GM18507 (cell line): Measurements from ENCODE around the gene PPP2R2C.

Experiments
- DNase-seq: peaks from one replicate; pipeline ENCODE4 v3.0.0; 2011; ENCODE audit warnings: low read depth; ENCODE audit not compliant: insufficient read length; ENCODE audit errors: extremely low spot score
- FAIRE-seq: peaks from 2 replicates; lab custom pipeline; 2011; peaks lifted over from hg19 to GRCh38; lab: Jason Lieb, UNC

PPP2R2C gene

GRCh38 chr4:6414578-6414977 is 57.8 kb downstream of the PPP2R2C start:
- FAIRE-seq, result no peak

GRCh38 chr4:6410664-6411063 is 61.8 kb downstream of the PPP2R2C start:
- FAIRE-seq (no peak), DNase-seq (no peak)

More at GRCh38 chr4:6414578-6414977, 57.8 kb downstream of the PPP2R2C start:
- no peak for DNase-seq

- FAIRE-seq (no peak), DNase-seq (no peak)
These were observed 62.3 kb downstream of the PPP2R2C start for GRCh38 chr4:6410068-6410467.

DNA sequence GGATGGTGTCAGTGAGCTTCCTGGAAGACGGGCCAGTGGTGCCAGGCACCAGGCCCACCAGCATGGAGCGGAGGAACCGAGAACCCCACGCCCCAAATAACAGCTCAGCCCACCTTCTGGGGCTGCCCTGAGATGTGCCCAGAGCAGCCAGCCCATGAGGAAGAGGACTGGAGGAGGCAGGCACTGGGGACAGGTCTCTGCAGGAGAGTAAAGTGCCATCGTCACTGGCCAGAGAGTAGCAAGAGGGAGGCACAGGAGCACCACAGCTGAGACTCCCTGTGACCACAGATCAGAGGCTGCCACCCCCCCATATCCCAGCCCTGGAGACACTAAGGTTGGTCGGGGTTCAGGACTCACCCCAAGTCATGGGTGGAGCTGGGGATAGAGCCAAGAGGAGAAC is 63.0 kb downstream of the PPP2R2C start:
- DNase-seq, result no peak
- no peak for FAIRE-seq

DNA sequence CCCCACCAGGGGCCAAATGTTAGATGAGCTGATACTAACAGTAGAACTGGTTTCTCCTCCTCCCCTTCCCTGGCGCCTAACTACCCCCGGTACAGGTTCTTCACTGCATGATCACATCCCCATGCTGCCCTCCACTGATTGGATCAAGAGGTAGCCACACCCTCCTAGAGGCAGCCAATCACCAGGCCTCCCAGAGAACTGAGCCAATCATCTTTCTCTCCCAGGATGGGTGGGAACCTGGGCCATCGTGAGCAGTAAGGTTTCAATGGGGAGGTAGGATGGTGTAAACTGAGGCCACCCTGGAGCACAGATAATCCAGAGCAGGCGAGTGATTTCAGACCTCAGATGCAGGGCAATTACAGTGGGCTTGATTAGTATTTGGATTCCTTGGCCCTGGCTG is 64.2 kb downstream of the PPP2R2C start:
- FAIRE-seq, result no peak
- no peak for DNase-seq

DNA sequence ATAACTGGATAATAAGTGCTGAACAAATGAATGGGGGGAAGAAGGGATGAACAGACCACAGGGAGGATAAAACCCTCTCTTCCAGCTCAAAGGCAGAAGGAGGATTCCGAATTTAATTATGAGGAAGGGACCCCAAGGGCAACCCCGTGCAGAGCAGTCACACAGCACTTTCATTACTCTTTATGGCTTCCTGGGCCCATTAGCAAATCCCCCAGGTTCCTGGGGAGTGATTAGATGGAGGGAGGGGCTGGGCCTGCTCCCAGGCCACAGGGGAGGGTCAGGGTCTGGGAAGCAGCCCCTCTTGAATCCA is 67.1 kb downstream of the PPP2R2C start:
- FAIRE-seq (no peak), DNase-seq (no peak)

GRCh38 chr4:6404611-6405396 is 67.6 kb downstream of the PPP2R2C start:
- no peak for DNase-seq
- no peak for FAIRE-seq

GRCh38 chr4:6403400-6403685 is 69.1 kb downstream of the PPP2R2C start:
- DNase-seq (no peak), FAIRE-seq (no peak)

DNA sequence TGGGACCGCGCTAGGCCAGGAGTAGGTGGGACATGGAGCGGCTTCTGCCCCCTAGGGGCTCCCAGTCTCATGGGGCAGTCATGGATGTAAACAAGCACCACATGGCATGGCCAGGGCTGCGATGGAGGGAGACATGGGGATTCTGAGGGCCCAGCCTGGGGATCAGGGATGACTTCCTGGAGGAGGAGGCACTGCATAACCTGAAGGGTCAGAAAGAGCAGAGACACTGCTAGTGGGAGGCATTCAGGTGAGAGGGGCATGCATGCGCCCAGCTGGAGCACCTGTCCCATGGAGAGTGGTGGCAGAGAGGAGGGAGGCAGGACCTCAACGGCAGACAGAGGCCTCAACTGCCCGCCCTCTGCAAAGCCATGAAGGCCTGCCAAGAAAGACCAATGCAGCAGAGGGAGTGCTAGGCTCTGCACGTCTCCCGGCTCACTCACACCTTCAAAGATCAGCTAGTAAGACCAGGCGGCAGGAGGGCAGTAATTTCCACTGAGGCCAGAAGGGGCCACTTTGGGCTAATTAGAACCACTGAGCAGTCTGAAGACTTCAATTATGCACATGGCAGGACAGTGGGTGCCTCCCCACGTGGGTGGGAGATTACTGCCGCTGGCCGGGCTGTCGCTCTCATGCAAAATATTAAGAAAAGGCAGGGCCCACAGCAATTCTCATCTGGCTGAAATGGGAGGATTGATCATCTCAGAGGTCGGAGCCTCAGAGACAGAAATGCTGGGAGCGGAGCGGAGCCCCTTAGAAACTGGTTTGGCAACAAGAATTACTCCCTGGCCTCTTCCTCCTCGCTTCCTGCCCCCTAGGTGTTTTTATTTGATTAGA is 69.6 kb downstream of the PPP2R2C start:
- FAIRE-seq, result no peak
- DNase-seq, result no peak

- DNase-seq (no peak), FAIRE-seq (no peak)
These were observed 70.6 kb downstream of the PPP2R2C start for GRCh38 chr4:6401797-6402196.

DNA sequence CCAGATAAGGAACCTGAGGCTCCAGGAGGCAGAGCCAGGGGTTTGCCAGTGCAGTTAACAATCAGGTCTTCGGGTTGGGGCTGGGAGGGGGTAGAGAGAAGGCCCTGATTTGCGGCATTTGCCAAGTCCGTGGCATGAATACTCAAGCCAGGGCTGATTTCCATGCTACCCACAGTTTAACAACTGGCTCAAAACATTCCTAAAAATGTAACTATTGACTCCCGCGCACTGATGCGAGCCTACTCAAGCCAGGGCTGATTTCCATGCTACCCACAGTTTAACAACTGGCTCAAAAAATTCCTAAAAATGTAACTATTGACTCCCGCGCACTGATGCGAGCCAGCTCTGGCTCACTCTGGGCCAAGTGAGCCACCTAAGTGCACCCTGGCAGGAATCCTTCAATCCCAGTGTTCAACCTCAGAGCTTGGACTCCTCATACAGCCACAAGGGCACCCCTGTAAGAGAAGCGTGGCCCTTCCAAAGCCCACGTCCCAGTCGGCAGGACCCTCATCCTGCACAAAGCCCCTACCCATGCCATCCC is 75.6 kb downstream of the PPP2R2C start:
- FAIRE-seq (no peak), DNase-seq (no peak)

DNA sequence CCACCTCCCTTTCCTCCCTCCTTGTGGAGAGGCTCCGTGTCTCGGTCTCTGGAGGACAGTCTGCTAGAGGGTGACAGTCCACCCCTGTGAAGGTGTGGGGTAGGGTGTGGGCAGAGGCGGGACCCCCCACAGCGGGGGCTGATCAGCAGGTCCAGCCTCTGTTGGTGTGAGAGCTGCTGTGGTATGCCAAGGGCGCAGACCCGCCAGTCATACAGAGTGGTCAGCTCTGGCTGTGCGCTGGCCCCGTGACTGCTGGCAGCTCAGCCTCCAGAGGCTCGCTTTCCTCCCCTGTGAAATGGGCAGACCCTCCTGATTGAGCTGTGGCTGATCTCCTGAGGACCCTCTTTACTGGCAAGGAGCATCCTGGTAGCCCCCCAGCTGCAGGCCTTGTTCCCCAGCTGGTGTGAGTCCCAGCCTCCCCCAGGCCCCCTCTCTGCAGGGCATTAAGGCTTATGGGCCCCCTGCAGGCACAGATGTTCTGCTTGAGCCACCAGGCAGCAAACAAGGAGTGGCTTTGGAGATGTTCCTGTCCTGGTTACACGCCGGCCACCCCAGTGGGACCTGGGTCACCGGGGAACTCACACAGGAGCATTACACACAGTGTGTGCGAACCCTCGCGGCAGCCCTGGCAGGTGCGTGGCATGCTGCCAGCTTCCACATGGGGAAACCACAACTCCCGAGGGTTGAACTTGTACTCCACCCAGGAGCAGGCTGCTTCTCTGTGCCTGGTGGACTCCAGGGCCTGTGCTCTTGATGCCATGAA is 76.8 kb downstream of the PPP2R2C start:
- FAIRE-seq (no peak), DNase-seq (no peak)

GRCh38 chr4:6394671-6395081 is 77.7 kb downstream of the PPP2R2C start:
- DNase-seq (no peak), FAIRE-seq (no peak)

DNA sequence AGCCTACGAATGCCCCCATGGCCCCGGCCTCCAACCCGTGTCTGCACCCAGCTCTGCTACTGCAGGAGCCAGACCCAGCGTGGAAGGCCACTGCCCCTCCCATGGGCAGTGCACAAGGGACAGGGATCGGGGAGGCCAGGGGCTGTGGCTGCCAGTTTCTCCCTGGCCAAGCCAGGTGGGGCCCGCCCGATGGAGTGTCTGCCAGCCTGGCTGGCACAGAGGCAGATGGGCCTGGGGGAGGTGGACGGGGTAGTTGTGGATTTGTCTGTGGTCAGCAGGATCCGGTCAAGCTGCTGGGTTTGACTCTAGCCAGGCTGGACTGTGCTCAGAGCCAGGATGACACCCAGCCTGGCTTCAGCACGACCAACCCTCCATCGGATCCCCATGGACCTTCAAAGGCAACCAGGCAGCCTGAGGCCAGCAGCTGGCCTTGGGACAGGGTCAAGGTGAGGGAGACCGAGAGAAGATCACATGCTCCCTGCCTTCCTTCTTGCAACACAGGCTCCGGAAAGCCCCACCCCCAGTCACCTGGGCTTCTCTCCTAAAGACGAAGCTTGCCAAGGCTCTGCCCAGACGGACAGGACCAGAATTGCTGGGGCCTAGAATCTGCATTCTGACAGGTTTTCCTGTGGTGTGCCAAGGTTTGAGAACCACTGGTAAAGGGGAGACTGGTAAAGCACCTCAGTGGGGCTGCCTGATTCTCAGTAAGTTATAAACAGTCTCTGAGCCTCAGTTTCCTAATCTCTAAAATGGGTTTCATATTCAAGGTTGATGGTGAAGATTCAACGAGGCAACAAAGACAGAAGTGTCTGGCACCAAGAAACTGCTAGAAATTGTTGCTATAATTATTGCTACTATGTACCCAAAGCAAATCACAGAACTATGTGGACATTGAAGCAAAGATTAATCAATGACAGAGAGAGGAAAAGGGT is 78.6 kb downstream of the PPP2R2C start:
- no peak for DNase-seq
- no peak for FAIRE-seq

- no peak for DNase-seq
- no peak for FAIRE-seq
These were observed 79.3 kb downstream of the PPP2R2C start for GRCh38 chr4:6393066-6393465.

DNA sequence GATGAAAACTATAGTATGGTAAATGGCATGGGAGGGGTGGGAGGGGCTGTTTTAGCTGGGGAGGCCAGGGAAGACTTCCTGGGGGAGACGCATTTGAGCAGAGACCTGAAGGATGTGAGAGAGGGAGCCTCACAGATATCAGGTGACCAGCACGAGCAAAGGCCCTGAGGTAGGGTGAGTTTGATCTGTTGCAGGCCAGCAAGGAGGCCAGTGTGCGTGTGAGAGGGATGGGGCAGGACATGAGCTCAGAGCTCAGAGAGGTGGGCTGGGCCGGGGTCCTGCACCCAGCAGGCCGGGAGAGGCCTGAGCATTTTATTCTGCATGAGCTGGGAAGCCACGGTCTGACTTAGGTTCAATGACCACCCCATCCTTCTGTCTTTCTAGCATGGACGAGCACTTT is 80.0 kb downstream of the PPP2R2C start:
- DNase-seq (no peak), FAIRE-seq (no peak)

DNA sequence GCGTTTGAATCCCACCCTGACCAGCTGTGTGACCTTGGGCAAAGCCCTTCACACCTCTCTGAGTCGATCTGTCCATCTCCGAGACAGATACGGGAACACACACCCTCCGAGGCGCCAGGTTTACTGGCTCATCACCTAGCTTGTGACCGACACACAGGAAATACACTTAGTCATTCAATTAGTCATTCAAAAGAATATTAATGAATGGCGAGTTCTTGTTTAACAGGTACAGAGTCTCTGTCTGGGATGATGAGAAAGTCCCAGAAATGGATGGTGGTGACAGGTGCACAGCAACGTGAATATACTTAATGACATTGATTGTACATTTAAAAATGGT is 80.6 kb downstream of the PPP2R2C start:
- no peak for DNase-seq
- no peak for FAIRE-seq

DNA sequence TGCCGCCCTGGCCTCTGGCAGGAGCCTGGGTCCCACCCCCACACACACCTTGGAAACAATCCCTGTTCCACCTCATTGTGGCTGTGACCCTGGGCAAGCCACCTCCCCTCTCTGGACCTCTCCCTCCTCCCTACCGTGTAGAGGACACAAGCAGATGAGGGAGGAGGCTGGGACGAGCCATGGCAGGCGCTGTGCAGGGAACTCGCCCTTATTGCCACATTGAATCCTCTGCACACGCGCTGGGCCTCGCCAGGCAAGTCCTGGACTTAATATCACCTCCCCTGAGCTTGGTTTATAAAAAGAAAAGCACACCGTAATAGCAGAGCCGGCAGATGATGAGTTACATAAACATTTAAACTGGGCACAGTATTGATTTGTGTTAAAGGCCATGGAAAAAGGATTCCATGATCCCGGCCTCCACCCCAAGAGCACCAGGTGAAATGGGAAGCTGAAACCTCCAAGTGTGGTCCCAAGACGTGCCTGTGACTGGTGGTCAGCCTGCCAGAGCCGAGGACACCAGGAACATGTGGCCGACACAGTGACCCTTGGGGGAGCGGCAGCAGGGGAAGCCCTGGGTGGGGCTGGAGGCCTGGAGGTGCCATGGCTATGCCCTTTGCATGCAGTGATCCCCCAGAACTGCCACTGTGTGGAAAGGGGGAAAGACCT is 81.1 kb downstream of the PPP2R2C start:
- no peak for FAIRE-seq

DNA sequence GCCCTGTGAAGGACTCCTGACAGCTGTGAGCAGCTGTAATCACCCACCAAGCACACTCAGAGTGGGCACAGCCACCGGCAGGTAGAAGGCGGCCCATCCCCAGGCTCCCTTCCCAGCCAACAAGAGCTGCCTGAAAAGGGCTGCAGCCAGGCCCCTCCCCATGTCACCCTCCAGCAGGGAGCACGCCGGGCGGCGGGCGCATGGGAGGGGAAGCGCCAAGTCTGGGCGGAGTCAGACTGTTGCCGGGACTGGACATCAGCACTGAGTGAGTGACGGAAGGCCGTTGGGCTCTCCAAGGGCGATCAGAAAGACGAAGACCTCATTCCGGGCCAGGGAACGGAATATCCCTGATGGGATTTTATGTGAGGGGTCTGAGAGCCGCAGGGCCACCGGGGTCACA is 82.1 kb downstream of the PPP2R2C start:
- DNase-seq (no peak), FAIRE-seq (no peak)

More for the DNA sequence above, 81.1 kb downstream of the PPP2R2C start:
- DNase-seq, result no peak
